Cerebellar nuclear complex (tissue), 1 donor: ENCODE data around the gene FLCN.

Source experiments
- DNase-seq, 2 experiments: peaks; one replicate each; lab custom pipeline; 2025; lab: John Stamatoyannopoulos, UW

The FLCN gene

DNA sequence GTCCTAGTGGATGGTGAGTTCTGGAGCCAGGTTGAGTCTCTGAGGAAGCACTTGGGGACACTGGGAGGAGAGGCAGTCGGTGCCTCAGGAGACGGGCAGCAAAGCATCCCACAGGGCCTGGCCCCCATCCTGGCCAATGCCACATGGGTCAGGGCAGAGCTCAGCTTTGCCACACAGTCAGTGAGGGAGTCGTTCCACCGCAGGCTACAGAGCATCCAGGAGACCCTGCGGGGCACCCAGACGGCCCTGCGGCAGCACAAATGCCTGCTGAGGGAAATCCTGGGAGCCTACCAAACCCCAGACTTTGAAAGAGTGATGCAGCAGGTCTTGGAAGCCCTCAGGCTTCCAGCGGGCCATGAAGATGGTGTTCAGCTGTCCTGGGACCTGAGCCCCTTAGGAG is 70.5 kb downstream of the FLCN start:
- DNase-seq: no peak

DNA sequence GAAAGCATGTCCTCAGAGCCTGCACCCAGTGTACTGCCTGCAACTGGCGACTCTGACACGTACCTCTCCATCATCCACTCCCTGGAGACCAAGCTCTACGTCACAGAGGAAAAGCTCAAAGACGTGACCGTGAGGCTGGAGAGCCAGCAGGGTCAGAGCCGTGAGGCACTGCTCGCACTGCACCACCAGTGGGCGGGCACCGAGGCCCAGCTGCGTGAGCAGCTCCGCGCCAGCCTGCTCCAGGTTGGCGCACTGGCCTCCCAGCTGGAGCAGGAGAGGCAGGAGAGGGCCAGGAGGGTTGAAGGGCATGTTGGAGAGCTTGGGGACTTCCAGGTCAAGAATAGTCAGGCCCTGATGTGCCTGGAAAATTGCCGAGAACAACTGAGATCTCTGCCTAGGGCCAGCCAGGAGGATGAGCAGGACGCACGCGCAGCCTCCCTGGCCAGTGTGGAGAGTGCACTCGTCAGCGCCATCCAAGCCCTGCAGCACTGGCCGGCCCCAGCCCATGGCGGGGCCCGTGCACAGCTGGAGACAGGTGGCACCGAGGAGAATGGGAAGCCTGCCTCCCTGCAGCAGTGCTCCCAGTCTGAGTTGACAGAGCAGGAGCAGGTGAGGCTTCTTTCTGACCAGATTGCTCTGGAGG is 71.2 kb downstream of the FLCN start:
- DNase-seq: no peak

DNA sequence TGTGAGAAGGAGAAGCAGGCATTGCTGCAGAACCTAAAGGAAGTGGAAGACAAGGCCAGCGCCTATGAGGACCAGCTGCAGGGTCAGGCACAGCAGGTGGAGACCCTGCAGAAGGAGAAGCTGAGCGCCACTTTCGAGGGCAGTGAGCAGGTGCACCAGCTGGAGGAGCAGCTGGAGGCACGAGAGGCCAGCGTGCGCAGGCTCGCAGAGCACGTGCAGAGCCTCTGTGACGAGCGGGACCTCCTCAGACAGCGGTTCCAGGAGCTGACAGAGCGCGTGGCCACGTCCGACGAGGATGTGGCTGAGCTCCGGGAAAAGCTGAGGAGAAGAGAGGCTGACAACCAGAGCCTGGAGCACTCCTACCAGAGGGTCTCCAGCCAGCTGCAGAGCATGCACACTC is 72.3 kb downstream of the FLCN start:
- DNase-seq: no peak

DNA sequence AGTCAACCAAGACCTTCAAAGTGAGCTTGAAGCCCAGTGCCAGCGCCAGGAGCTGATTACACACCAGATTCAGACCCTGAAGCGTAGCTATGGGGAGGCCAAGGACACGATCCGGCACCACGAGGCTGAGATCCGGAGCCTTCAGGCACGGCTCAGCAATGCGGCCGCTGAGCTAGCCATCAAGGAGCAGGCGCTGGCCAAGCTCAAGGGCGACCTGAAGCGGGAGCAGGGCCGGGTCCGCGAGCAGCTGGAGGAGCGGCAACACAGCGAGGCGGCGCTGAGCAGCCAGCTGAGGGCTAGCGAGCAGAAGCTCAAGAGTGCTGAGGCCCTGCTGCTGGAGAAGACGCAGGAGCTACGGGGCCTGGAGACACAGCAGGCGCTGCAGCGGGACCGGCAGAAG is 72.8 kb downstream of the FLCN start:
- DNase-seq: no peak
